WTC11 (cell line): Measurements from ENCODE around the gene KAZN. TPM values are rescaled to one million over a fixed set of nuclear protein-coding genes. Genes with fewer than 3 reads are reported as not detected.

Source experiments
- ATAC-seq: fragments of 200-7000 bp; cut with Tn5 transposase; 2 replicates; pipeline ENCODE4 v1.10.0; 2021; ENCODE audit warnings: mild to moderate bottlenecking, moderate library complexity
- CTCF ChIA-PET: fragments of 300-600 bp; sonication (Branson Sonifier 250); formaldehyde crosslinking; loops from one replicate; lab custom pipeline; 2021; ENCODE audit warnings: antibody characterized with exemption; lab: Charles Lee
- POLR2A ChIA-PET: fragments of 350-600 bp; sonication (Branson Sonifier 250); formaldehyde crosslinking; loops from one replicate; lab custom pipeline; 2021; ENCODE audit warnings: antibody characterized with exemption; lab: Charles Lee
- DNase-seq: peaks from one replicate; pipeline ENCODE4 v3.0.0; 2021; ENCODE audit warnings: low spot score
- H3K27ac Mint-ChIP-seq: 2 replicates; pipeline ENCODE4 v1.8.0; 2021; ENCODE audit warnings: mixed read lengths
- H3K27me3 Mint-ChIP-seq: 2 replicates; pipeline ENCODE4 v1.8.0; 2021; ENCODE audit warnings: low read depth, mild to moderate bottlenecking, moderate library complexity, mixed read lengths
- H3K36me3 Mint-ChIP-seq: 2 replicates; pipeline ENCODE4 v1.8.0; 2021; ENCODE audit warnings: mixed read lengths
- H3K4me1 Mint-ChIP-seq: 2 replicates; pipeline ENCODE4 v1.8.0; 2022; ENCODE audit warnings: mixed read lengths
- H3K4me3 Mint-ChIP-seq: 2 replicates; pipeline ENCODE4 v1.8.0; 2021; ENCODE audit warnings: mild to moderate bottlenecking, moderate library complexity, mixed read lengths
- H3K9me3 Mint-ChIP-seq: 2 replicates; pipeline ENCODE4 v1.8.0; 2021; ENCODE audit warnings: mixed read lengths
- CBFB ChIP-seq: sonication (generic); formaldehyde crosslinking; IDR thresholded peaks from 2 replicates; pipeline ENCODE4 v1.8.1; 2022; ENCODE audit warnings: mild to moderate bottlenecking, low read depth, missing genetic modification reagents
- CREB1 ChIP-seq: sonication (generic); formaldehyde crosslinking; IDR thresholded peaks from 2 replicates; pipeline ENCODE4 v1.8.0; 2023; ENCODE audit warnings: mild to moderate bottlenecking, missing genetic modification reagents
- ELF4 ChIP-seq: sonication (generic); formaldehyde crosslinking; IDR thresholded peaks from 2 replicates; pipeline ENCODE4 v1.8.1; 2022; ENCODE audit warnings: low read depth, mild to moderate bottlenecking, moderate library complexity, missing genetic modification reagents
- FOXJ3 ChIP-seq: sonication (generic); formaldehyde crosslinking; IDR thresholded peaks from 2 replicates; pipeline ENCODE4 v1.9.0; 2021; ENCODE audit warnings: missing genetic modification reagents, mild to moderate bottlenecking, borderline replicate concordance
- JAZF1 ChIP-seq: fragments of 250-450 bp; sonication (Bioruptor Pico); IDR thresholded peaks from 2 replicates; pipeline ENCODE4 v1.9.0; 2021; ENCODE audit warnings: moderate library complexity, mild to moderate bottlenecking, inconsistent platforms
- OVOL2 ChIP-seq: fragments of 250-450 bp; sonication (Bioruptor Pico); IDR thresholded peaks from 2 replicates; pipeline ENCODE4 v1.9.0; 2021; ENCODE audit warnings: mild to moderate bottlenecking, borderline replicate concordance
- ZNF219 ChIP-seq: sonication (generic); formaldehyde crosslinking; IDR thresholded peaks from 2 replicates; pipeline ENCODE4 v1.8.0; 2023; ENCODE audit warnings: missing genetic modification reagents, mild to moderate bottlenecking, borderline replicate concordance
- ZNF396 ChIP-seq: fragments of 250-450 bp; sonication (Bioruptor Pico); IDR thresholded peaks from 2 replicates; pipeline ENCODE4 v1.8.0; 2021; ENCODE audit warnings: mild to moderate bottlenecking, moderate library complexity, borderline replicate concordance
- total RNA-seq: library from RNA; stranded (reverse); gene quantifications from 3 replicates; pipeline ENCODE4 v1.2.3, GENCODE V29; 2021
- TF ChIP-seq, protein P1 (sequence below): sonication (generic); formaldehyde crosslinking; IDR thresholded peaks from 2 replicates; pipeline ENCODE4 v1.8.0; 2022; ENCODE audit warnings: missing genetic modification reagents
- TF ChIP-seq, protein P2 (sequence below): sonication (generic); formaldehyde crosslinking; conservative IDR thresholded peaks from 2 replicates; pipeline ENCODE4 v1.8.1; 2022; ENCODE audit warnings: mild to moderate bottlenecking, missing genetic modification reagents
- TF ChIP-seq, protein P3 (sequence below): fragments of 200-600 bp; IDR thresholded peaks from 2 replicates; pipeline ENCODE4 v1.8.0; 2022; ENCODE audit warnings: antibody characterized with exemption
- TF ChIP-seq, protein P4 (sequence below): sonication (generic); formaldehyde crosslinking; IDR thresholded peaks from 2 replicates; pipeline ENCODE4 v1.8.1; 2022; ENCODE audit warnings: low read depth, missing genetic modification reagents, borderline replicate concordance

Gene KAZN
- total RNA-seq, 1 experiment from 2014 or later, result 19.9 TPM

DNA sequence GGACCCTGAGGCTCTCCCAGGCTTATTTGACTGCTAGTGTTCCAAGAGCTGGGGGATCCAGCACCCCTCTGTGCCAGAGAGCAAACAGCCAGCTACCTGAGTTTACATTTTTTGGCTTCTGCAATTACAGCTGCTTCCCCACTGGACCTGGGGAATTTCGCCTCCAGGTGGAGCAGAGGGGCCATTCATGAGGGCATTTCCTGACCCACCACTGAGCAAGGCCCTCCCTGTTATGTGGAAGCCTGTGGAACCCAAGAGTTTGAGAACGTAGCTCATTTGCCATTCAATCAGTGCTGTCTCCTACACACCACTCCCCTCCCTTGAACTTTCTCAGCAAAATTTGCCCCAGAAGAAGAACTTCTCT is 512.4 kb downstream of the KAZN start:
- CTCF ChIA-PET, result interaction anchor here (0.6 to 2.5 kb wide), 23 partner anchors 10 to 351 kb away, joined by 3 to 25 read pairs (median 4); partner anchors contain the start of gene TMEM51
- peak; percentile 64 for ATAC-seq
- no peak overlapping the region for H3K4me3 Mint-ChIP-seq

DNA sequence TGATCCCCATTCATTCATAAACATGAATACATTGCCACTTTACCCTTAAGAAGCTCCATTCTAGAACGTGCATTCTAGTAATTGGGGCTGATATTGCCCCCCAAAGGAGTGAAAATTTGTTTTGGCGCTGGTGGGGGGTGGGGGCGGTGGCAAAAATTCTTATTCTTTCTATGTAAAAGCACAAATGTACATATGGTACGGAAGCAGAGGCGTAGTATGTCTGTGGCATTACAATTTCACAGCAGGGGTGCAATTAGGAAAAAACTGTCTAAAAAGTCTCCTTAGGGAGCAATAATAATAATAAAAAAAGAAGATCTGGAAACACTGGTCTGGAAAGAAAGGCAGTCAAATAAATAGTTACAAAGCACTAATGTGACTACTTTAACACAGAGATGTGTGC is 514.7 kb downstream of the KAZN start:
- no peaks in the 10 kb centered on the region for H3K9me3 Mint-ChIP-seq
- H3K36me3 Mint-ChIP-seq, result no peaks in the 10 kb centered on the region
- H3K27me3 Mint-ChIP-seq, result no peaks in the 10 kb centered on the region
- H3K4me1 Mint-ChIP-seq, result peaks cover 15% of the 10 kb centered on the region
- no peak for TF ChIP-seq ZNF219 (CRISPR knock-in tag)
- TF ChIP-seq, protein P1, sequence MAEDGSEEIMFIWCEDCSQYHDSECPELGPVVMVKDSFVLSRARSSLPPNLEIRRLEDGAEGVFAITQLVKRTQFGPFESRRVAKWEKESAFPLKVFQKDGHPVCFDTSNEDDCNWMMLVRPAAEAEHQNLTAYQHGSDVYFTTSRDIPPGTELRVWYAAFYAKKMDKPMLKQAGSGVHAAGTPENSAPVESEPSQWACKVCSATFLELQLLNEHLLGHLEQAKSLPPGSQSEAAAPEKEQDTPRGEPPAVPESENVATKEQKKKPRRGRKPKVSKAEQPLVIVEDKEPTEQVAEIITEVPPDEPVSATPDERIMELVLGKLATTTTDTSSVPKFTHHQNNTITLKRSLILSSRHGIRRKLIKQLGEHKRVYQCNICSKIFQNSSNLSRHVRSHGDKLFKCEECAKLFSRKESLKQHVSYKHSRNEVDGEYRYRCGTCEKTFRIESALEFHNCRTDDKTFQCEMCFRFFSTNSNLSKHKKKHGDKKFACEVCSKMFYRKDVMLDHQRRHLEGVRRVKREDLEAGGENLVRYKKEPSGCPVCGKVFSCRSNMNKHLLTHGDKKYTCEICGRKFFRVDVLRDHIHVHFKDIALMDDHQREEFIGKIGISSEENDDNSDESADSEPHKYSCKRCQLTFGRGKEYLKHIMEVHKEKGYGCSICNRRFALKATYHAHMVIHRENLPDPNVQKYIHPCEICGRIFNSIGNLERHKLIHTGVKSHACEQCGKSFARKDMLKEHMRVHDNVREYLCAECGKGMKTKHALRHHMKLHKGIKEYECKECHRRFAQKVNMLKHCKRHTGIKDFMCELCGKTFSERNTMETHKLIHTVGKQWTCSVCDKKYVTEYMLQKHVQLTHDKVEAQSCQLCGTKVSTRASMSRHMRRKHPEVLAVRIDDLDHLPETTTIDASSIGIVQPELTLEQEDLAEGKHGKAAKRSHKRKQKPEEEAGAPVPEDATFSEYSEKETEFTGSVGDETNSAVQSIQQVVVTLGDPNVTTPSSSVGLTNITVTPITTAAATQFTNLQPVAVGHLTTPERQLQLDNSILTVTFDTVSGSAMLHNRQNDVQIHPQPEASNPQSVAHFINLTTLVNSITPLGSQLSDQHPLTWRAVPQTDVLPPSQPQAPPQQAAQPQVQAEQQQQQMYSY, result no peak
- no peak for TF ChIP-seq CBFB
- no peak for TF ChIP-seq ELF4 (CRISPR knock-in tag)
- TF ChIP-seq, protein P2, sequence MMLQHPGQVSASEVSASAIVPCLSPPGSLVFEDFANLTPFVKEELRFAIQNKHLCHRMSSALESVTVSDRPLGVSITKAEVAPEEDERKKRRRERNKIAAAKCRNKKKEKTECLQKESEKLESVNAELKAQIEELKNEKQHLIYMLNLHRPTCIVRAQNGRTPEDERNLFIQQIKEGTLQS (CRISPR knock-in tag), result no peak
- TF ChIP-seq, all 79 proteins: peak for 0
- ChIA-PET CTCF (interaction anchor here (1.1 to 1.9 kb wide), 3 partner anchors 13 to 85 kb away, joined by 3 to 5 read pairs (median 3); no protein-coding TSS in a partner anchor), POLR2A (no interaction called here)
- no peak for ATAC-seq
- H3K27ac Mint-ChIP-seq, result no peak overlapping the region
- DNase-seq, result no peak
- no peak overlapping the region for H3K4me3 Mint-ChIP-seq

More for the DNA sequence above, 512.4 kb downstream of the KAZN start:
- DNase-seq, result peak; percentile 53
- POLR2A ChIA-PET, result interaction anchor here (1.0 kb wide), 1 partner anchor 534 kb away, joined by 3 read pairs; no protein-coding TSS in a partner anchor
- no peaks in the 10 kb centered on the region for H3K9me3 Mint-ChIP-seq
- H3K27me3 Mint-ChIP-seq, result no peaks in the 10 kb centered on the region; the same call in 1 of the 2 replicates
- TF ChIP-seq OVOL2 (CRISPR knock-in tag), result no peak
- TF ChIP-seq, protein P3, sequence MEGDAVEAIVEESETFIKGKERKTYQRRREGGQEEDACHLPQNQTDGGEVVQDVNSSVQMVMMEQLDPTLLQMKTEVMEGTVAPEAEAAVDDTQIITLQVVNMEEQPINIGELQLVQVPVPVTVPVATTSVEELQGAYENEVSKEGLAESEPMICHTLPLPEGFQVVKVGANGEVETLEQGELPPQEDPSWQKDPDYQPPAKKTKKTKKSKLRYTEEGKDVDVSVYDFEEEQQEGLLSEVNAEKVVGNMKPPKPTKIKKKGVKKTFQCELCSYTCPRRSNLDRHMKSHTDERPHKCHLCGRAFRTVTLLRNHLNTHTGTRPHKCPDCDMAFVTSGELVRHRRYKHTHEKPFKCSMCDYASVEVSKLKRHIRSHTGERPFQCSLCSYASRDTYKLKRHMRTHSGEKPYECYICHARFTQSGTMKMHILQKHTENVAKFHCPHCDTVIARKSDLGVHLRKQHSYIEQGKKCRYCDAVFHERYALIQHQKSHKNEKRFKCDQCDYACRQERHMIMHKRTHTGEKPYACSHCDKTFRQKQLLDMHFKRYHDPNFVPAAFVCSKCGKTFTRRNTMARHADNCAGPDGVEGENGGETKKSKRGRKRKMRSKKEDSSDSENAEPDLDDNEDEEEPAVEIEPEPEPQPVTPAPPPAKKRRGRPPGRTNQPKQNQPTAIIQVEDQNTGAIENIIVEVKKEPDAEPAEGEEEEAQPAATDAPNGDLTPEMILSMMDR, result no peak
- TF ChIP-seq, all 79 proteins: peak for 0
- Mint-ChIP-seq H3K36me3 (no peaks in the 10 kb centered on the region), H3K4me1 (peaks cover 26% of the 10 kb centered on the region), H3K27ac (0 out of 2 replicates have a peak overlapping the region, but pooled peaks have one; percentile 30)

DNA sequence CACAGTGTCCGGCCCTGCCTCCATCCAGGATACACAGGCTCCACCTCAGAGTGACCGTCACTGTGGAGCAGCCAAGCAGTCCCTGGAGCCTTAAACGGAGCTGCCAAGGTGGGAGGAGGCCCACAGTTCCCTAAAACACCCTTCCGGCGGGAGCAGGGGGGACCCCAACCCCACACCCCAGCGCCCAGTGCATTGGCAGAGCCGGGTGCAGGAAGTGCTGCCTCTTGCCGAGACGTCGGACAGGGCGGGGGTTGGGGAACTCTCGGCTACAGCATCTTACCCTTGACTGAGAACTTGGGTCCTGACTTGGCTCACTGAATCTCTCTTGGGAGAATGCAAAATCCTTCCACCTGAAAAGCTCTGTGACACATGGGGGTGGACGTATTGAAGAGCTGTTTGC is 516.4 kb downstream of the KAZN start:
- TF ChIP-seq FOXJ3 (CRISPR knock-in tag) (no peak), ZNF396 (CRISPR knock-in tag) (no peak), JAZF1 (CRISPR knock-in tag) (no peak), CREB1 (CRISPR knock-in tag) (no peak)
- TF ChIP-seq, protein P3, result no peak
- TF ChIP-seq, protein P4, sequence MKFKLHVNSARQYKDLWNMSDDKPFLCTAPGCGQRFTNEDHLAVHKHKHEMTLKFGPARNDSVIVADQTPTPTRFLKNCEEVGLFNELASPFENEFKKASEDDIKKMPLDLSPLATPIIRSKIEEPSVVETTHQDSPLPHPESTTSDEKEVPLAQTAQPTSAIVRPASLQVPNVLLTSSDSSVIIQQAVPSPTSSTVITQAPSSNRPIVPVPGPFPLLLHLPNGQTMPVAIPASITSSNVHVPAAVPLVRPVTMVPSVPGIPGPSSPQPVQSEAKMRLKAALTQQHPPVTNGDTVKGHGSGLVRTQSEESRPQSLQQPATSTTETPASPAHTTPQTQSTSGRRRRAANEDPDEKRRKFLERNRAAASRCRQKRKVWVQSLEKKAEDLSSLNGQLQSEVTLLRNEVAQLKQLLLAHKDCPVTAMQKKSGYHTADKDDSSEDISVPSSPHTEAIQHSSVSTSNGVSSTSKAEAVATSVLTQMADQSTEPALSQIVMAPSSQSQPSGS (CRISPR knock-in tag), result no peak
- DNase-seq (no peak), ATAC-seq (no peak)
- Mint-ChIP-seq H3K4me3 (no peak overlapping the region), H3K9me3 (no peaks in the 10 kb centered on the region), H3K4me1 (peaks cover 12% of the 10 kb centered on the region), H3K27me3 (no peaks in the 10 kb centered on the region), H3K36me3 (no peaks in the 10 kb centered on the region), H3K27ac (no peak overlapping the region)
- ChIA-PET POLR2A (no interaction called here), CTCF (interaction anchor here (3.4 kb wide), 1 partner anchor 14 kb away, joined by 20 read pairs; no protein-coding TSS in a partner anchor)
